22Rv1 (cell line): Measurements from ENCODE around the gene PURA.

Experiments used
- CTCF ChIP-seq: fragments of 450-650 bp; IDR thresholded peaks from 2 replicates; pipeline ENCODE4 v1.5.1; 2017; ENCODE audit warnings: mild to moderate bottlenecking
- ZFX ChIP-seq: fragments of 450-650 bp; IDR thresholded peaks from 2 replicates; pipeline ENCODE4 v1.6.1; 2017; ENCODE audit warnings: antibody characterized with exemption, borderline replicate concordance

GRCh38 chr5:140114341-140115185, 654 bp downstream of the PURA start:
- TF ChIP-seq CTCF (no peak), ZFX (no peak)
